ENCODE results near the gene SEBOX. TPM values are rescaled to one million over a fixed set of nuclear protein-coding genes. Genes with fewer than 3 reads are reported as not detected.

Gene SEBOX
- total and polyA plus RNA-seq, 2 of the 8 experiments (the other 6 are each of a cell fraction or from before 2014, with no cell fraction given), result not detected

DNA sequence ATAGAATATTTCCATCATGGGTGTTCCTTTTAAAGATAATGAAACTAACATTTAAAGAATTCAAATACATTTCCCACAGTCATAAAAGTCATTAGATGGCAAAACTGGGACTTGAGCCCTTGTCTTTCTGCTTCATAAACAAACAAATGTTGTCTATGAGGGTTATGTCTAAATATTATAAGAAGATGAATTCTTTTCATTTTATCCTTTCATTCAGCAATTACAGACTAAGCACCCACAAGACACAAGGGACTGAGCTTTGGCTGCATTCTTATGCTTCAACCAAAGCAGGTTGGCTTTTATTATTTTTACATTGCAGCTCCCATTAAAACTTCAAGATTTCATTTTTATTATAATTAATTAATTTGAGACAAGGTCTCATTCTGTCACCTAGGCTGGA is 21.4 kb upstream of the SEBOX start:
- H4K91ac ChIP-seq (replicated peaks; ENCODE audit: insufficient read length, low read length), result no peak overlapping the region
- peaks cover 0 to 13% (median 6%) of the 10 kb centered on the region in 4 experiments; a peak in 4 of 7 replicates for H3K4me1 ChIP-seq (replicated peaks in 1 of 4; ENCODE audit: control insufficient read depth in 3 of 4, insufficient read depth in 4 of 4, low read length in 3 of 4)
- peaks cover 0 to 2% of the 10 kb centered on the region in 2 experiments for H4K20me1 ChIP-seq (replicated peaks in 1 of 2; ENCODE audit: control insufficient read depth in 1 of 2, insufficient read depth in 2 of 2, low read length in 2 of 2)
- no peak overlapping the region for H3K23ac ChIP-seq (ENCODE audit: insufficient read length)
- H3K4ac ChIP-seq (replicated peaks; ENCODE audit: insufficient read length, low read depth, low read length), result no peak overlapping the region
- no peaks in the 10 kb centered on the region for H3K9me3 ChIP-seq (ENCODE audit: insufficient read depth in 2 of 2, low read depth in 1 of 2, low read length in 1 of 2)
- H2AFZ ChIP-seq (ENCODE audit: low read length), result no peak overlapping the region
- H2BK20ac ChIP-seq (ENCODE audit: low read length), result no peak overlapping the region
- H3K9ac ChIP-seq (replicated peaks in 1 of 4; ENCODE audit: extremely low read depth in 1 of 4, low read depth in 3 of 4, low read length in 3 of 4), result no peak overlapping the region
- no peak overlapping the region for H2BK5ac ChIP-seq (ENCODE audit: low read depth, low read length)
- FAIRE-seq (no peak), DNase-seq (ENCODE audit: low read depth in 1 of 2, low spot score in 2 of 2) (no peak)
- CTCF ChIA-PET (ENCODE audit: partially characterized antibody), result interaction anchor here (0.9 to 14.7 kb wide), 4 partner anchors 19 to 153 kb away, joined by 4 to 142 read pairs (median 6); no protein-coding TSS in a partner anchor
- no peaks in the 10 kb centered on the region for H3K79me1 ChIP-seq (ENCODE audit: low read depth, low read length)
- H3K4me2 ChIP-seq (ENCODE audit: insufficient read depth in 1 of 2, low read depth in 2 of 2, low read length in 2 of 2), result no peak overlapping the region
- H2BK15ac ChIP-seq (ENCODE audit: low read length), result no peak overlapping the region
- H3K27ac ChIP-seq (ENCODE audit: low read depth, low read length), result no peak overlapping the region
- H3K27me3 ChIP-seq (replicated peaks in 1 of 4; ENCODE audit: control insufficient read depth in 3 of 4, extremely low read depth in 1 of 4, insufficient read depth in 3 of 4, low read length in 3 of 4), result peaks cover 31 to 49% (median 42%) of the 10 kb centered on the region in 4 experiments
- H2AK5ac ChIP-seq (ENCODE audit: low read depth, low read length), result no peak overlapping the region
- H2BK12ac ChIP-seq (ENCODE audit: low read depth, low read length), result no peak overlapping the region
- 0 out of 8 replicates have a peak, but pooled peaks cover 0 to 3% (median 0%) of the 10 kb centered on the region in 4 experiments for H3K36me3 ChIP-seq (ENCODE audit: control insufficient read depth in 2 of 4, insufficient read depth in 4 of 4, low read length in 3 of 4)
- no peak overlapping the region for H4K5ac ChIP-seq (ENCODE audit: insufficient read length, low read depth, low read length)
- H4K8ac ChIP-seq (ENCODE audit: extremely low read depth, insufficient read depth, low read length), result no peak overlapping the region
- H3K4me3 ChIP-seq (ENCODE audit: extremely low read depth in 1 of 4, insufficient read depth in 2 of 4, low read depth in 3 of 4, low read length in 4 of 4), result no peak overlapping the region
- no peak overlapping the region for H3K14ac ChIP-seq (ENCODE audit: insufficient read length)
- TF ChIP-seq ASH2L (IDR thresholded peaks at IDR 0.05; ENCODE audit: low read length), result no peak
- no peak for TF ChIP-seq SRF (IDR thresholded peaks at IDR 0.05; ENCODE audit: low read depth, low read length)
- no peak for TF ChIP-seq TCF12 (IDR thresholded peaks at IDR 0.05; ENCODE audit: low read depth, low read length)
- TF ChIP-seq EP300 (IDR thresholded peaks at IDR 0.05; ENCODE audit: borderline replicate concordance in 1 of 2, low read depth in 2 of 2, low read length in 2 of 2), result no peak
- TF ChIP-seq NANOG (IDR thresholded peaks at IDR 0.05; ENCODE audit: insufficient read depth, low read depth, low read length, poor library complexity, severe bottlenecking), result no peak
- TF ChIP-seq MAFK (IDR thresholded peaks at IDR 0.05; ENCODE audit: low read depth, low read length), result no peak
- TF ChIP-seq BACH1 (IDR thresholded peaks at IDR 0.05; ENCODE audit: low read length), result no peak
- H2BK120ac ChIP-seq (replicated peaks; ENCODE audit: low read depth, low read length), result no peak overlapping the region
- no peaks in the 10 kb centered on the region for H3K79me2 ChIP-seq (ENCODE audit: control insufficient read depth in 1 of 2, insufficient read depth in 2 of 2, low read length in 2 of 2)
- H3K23me2 ChIP-seq (ENCODE audit: low read depth, low read length), result peaks cover 13% of the 10 kb centered on the region
- no peak overlapping the region for H3K56ac ChIP-seq (replicated peaks; ENCODE audit: insufficient read length, low read depth, low read length)
- H3K18ac ChIP-seq (ENCODE audit: extremely low read depth, low read length), result no peak overlapping the region
- POLR2A ChIA-PET (ENCODE audit: partially characterized antibody), result interaction anchor here (12.7 kb wide), 1 partner anchor 16 kb away, joined by 135 read pairs; the partner anchor contains the start of gene SLC46A1
